GM18519 (cell line): ENCODE measurements around the gene FCHSD2.
"Not testable (repeated sequence)": the region's sequence is repeated elsewhere in the genome, so short reads cannot be mapped to it uniquely, and the experiment has no call there.

ENCODE experiments used
- ATAC-seq: cut with Tn5 transposase; IDR thresholded peaks from one replicate; pipeline ENCODE4 v1.9.1; 2021; ENCODE audit warnings: mild to moderate bottlenecking, moderate library complexity; ENCODE audit not compliant: unreplicated experiment, low FRiP score

Gene FCHSD2

DNA sequence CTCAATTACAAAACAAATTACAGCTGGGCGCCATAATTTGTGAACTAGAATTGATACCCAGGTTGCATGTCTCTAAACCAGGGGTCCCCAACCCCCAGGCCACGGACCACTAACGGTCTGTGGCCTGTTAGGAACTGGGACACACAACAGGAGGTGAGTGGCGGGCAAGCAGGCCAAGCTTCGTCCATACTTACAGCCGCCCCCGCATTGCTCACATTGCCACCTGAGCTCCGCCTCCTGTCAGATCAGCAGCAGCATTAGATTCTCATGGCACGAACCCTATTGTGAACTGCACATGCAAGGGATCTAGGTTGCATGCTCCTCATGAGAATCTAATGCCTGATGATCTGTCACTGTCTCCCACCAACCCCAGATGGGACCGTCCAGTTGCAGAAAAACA, 12.9 kb downstream of the FCHSD2 start:
- ATAC-seq: no peak

DNA sequence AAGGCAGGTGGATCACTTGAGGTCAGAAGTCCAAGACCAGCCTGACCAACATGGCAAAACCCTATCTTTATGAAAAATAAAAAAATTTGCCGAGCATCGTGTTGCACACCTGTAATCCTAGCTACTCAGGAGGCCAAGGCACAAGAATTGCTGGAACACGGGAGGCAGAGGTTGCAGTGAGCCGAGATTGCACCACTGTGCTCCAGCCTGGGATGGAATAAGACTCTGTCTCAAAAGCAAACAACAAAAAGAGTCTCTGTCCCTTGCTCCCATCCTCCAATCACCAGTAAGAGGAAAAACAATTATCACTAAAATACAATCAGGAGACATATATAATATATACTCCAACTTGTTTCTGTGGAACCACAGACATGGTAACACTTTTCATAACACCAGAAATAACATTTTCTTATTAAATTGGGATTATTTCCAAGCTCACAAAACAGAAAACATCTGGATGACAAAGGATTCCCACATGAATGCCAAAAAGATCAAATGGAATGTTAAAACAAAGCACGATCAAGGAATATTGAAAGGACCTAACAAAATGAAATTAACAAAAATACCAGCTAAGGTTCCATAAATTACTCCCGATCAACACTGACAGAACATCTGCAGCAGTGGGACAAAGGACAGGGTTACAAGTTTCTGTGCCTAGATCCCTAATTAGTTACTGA, 15.2 kb downstream of the FCHSD2 start:
- no peak for ATAC-seq

DNA sequence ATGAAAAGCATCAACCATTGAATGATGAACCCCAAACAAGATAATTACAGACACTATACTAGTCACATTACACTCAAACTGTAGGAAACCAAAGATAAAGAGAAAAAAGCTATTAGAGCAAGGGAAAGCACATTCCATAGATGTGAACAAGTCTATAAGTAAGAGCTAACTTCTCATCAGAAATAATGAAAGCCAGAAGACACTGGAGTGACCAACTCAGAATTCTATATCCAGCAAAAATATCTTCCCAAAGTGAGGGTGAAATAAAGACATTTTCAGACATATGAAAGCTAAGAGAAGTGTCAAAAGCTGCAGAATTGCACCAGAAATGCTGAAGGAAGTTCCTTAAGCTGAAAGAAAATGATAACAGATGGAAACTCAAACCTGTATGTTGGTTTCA, 17.3 kb downstream of the FCHSD2 start:
- no peak for ATAC-seq

DNA sequence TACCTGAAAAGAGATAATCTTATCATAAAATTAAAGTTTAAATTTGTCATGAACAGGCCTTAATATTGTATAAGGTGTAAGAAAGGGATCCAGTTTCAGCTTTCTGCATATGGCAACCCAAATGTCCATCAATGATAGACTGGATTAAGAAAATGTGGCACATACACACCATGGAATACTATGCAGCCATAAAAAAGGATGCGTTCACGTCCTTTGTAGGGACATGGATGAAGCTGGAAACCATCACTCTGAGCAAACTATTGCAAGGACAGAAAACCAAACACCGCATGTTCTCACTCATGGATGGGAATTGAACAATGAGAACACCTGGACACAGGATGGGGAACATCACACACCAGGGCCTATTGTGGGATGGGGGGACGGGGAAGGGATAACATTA, 18.2 kb downstream of the FCHSD2 start:
- not testable (repeated sequence) for ATAC-seq

DNA sequence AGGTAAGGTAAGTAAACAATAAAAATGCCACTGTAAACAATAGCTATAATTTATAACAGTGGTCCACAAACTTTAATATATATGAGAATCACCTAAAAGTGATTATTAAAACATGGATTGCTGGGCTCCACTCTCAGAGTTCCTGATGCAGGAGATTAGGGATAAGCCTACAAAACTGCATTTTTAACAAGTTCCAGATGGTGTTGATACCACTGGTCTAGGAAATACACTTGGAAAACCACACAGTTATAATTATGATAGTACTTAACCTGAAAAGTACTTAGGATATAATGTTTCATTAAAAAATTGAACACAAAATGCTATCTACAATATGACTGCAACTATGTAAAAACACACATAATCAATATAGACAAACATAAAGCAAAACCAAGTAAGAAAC, 20.4 kb downstream of the FCHSD2 start:
- ATAC-seq: no peak

DNA sequence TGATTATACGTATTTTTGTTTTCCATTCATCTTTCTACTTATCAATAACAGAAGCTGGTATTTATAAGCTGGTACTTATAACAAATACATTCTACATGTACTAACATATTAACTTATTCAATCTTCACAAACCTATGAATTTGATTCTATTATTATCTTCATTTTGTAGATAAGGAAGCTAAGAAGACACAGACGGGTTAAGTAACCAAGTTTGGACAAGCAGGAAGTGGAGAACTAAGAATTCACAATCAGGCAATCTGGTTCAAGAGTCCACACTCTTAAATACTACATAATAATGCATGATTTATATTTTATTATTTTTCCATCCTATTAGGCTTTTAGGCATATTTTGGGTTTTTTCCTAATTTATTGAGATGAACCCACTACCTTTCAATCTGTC, 25.0 kb downstream of the FCHSD2 start:
- no peak for ATAC-seq

DNA sequence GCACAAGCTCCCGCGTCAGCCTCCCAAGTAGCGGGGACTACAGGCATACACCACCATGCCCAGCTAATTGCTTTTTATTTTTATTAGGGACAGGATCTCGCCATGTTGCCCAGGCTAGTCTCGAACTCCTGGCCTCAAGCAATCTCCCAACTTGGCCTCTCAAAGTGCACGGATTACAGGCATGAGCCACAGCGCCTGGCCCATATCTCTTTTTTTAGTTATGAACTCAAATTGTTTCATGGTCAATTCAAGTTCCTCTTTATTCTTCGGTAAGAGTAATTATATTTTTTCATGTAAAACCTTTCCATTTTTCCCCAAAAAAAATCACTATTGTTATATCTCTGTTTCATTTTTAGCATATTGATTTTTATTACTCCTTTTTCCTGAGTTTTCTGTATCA, 25.5 kb downstream of the FCHSD2 start:
- ATAC-seq: no peak

DNA sequence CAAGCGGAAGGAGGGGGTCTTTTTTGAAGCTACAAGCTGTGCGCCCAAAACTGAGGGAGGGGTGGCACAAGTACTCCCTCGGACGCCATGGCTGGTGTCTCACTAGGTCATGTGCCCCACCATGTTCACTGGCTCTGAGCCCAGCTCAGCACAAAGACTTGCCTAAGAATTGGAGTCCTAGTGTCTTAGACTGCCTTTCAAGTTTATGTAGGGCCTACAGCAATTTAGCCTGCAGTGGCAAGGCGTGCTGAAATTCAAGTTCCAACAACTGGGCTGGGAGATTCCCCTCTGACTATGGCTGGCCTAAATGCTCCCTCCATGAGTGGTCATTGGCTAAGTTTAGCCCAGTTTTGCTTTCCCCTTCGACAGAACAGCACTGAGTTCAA, 27.3 kb downstream of the FCHSD2 start:
- no peak for ATAC-seq

DNA sequence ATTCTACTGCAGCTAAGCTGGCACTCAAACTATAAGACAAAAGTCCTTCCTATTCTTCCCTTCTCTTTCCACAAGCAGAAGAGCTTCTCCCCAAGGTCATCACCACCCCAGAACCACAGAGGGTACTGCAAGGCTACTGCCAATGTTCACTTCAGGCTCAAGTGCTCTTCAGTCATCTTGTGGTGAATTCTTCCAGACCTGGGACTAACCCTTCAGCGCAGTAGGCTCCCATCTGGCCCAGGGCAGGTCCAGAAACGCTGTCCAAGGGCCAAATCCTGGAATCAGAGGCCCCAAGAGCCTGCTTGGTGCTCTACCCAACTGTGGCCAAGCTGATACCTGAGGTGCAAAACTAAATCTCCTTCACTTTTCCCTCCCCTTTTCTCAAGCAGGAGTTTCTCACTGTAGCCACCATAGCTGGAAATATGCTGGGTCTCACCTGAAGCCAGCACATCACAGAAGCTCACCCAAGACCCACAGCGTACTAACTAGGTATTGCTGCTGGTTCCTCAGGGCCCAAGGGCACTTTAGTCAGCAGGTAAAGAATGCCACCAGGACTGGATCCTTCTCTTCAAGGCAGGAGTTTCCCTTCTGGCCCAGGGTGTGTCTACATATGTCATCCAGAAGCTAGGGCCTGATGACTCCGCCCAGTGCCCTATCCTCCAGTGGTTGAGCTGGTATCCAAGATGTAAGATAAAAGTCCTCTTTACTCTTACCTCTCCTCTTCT, 27.8 kb downstream of the FCHSD2 start:
- no peak for ATAC-seq

DNA sequence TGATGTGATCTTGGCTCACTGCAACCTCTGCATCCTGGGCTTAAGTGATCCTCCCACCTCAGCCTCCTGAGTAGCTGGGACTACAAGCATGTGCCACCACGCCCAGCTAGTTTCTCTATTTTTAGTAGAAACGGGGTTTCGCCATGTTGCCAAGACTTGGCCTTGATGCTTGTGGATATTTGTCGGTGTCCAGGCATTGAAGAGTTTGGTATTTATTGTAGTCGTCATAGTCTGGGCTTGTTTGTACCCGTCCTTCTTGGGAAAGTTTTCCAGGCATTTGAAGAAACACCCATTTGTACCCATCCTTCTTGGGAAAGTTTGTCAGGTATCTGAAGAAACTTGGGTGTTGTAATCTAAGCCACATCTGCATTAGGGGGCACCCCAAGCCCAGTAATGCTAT, 28.7 kb downstream of the FCHSD2 start:
- ATAC-seq: no peak

DNA sequence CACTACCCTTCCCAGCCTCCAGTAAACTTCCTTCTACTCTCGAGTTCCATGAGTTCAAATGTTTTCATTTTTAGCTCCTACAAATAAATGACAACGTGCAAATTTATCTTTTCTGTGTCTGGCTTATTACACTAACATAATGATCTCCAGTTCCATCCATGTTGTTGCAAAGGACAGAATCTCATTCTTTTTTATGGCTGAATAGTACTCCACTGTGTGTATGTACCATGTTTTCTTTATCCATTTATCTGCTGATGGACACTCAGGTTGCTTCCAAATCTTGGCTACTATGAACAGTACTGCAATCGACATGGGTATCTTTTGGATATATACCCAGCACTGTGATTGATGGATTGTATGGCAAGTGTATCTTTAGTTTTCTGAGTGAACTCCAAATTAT, 34.5 kb downstream of the FCHSD2 start:
- no peak for ATAC-seq

DNA sequence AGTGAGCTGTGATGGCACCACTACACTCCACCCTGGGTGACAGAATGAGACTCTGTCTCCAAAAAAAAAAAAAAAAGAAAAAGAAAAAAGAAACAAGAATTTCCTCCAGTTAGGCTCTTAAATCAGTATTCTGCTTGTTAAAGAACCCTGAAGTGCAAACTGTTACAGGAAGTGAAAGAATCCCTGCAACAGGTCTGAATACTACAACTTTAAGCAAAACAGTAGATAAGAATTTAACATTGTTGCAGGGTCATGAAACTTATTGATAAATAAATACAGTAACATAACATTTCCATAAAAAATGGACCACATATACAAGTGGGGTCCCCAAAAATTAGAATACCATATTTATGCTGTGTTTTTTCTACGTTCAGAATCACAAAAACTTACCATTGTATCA, 35.8 kb downstream of the FCHSD2 start:
- ATAC-seq: no peak

DNA sequence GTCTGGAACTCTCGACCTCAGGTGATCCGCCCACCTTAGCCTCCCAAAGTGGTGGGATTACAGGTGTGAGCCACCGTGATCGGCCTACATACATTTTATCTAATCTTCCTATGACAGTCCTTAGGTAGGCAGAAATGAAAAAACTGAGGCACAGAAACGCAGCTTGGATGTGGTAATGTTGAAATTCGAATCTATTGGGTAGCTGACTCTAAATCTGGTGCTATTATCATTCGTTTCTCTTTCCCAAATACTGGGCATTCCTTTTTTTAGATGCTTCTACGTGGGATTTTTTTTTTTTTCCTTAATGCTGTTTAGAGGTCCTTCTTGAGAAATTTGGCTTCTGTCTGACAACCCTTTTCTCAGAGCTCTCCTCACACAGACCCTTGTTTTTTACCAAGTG, 41.5 kb downstream of the FCHSD2 start:
- no peak for ATAC-seq

DNA sequence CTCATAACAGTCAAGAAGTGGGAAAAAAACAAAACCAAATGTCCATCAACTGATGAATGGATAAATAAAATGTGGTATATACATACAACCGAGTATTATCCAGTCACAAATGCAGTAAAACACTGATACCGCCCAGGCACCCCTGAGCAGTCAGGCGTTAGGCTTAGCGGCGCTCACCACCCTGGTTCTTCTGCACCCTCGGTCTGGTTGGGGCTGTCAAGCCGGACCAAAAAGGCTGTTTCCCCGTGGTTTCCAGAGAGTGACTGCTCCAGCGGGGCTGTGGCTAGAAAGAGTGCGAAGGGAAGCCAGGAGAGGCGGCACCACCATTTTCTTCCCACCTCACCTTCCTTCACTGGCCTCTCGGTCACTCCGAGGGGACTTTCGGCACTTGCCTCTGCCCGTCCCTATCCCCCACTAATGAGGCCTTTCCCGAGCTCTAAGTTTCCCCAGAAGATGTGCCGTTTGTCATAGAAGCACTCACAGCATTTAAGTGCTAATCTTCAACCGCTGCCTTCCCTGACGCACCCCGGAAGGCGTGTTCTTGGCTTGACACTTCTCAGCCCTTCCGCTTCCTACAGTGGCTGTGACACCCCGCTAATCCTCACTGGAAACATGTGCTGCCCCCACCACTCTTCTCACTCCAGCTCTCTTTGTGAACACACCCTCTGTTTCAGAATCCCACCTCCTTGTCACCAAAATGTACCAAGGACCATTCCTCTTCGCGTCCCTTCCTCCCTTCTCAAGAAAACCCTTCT, 42.4 kb downstream of the FCHSD2 start:
- ATAC-seq: no peak

DNA sequence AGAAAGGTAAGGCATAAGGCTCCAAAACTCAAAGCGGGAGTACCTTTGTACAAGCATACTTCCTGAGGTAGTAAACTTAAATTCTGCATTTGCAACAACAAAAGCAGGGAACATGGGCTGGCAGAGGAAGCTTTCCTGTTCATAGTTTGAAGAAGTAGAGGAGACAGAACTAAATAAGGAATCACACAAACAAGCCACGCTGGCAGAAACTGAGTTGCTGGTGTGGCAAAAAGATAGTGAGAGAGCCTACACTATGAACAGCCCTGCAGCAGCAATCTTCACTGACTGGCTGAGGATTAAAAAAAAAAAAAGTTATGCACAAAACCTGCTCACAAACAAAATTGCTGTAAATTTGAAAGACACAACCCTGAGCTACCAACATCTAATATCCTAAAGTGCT, 46.5 kb downstream of the FCHSD2 start:
- no peak for ATAC-seq

DNA sequence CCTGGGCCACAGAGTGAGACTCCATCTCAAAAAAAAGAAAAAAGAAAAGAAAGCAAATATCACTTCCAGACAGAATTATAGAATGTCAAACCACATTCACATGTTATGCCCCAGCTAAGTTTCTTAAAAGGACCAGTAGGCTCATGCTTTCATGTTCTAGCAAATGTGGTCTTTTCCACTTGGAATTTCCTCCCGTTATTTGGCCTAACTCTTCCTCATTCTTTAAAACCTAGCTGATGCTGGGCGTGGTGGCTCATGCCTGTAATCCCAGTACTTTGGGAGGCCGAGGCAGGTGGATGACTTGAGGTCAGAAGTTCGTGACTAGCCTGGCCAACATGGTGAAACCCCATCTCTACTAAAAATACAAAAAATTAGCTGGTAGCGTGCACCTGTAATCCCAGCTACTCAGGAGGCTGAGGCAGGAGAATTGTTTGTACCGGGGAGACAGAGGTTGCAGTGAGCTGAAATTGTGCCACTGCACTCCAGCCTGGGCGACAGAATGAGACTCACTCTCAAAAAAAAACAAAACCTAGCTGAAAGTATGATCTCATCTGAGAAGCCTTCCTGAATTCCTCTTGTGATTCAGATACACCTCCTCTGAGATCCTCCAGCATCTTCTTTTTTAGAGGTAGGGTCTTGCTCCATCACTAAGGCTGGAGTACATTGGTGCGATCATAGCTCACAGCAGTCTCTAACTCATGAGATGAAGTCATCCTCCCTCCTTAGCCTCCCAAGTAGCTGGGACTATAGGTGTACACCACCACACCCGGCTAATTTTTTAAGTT, 50.4 kb downstream of the FCHSD2 start:
- no peak for ATAC-seq

DNA sequence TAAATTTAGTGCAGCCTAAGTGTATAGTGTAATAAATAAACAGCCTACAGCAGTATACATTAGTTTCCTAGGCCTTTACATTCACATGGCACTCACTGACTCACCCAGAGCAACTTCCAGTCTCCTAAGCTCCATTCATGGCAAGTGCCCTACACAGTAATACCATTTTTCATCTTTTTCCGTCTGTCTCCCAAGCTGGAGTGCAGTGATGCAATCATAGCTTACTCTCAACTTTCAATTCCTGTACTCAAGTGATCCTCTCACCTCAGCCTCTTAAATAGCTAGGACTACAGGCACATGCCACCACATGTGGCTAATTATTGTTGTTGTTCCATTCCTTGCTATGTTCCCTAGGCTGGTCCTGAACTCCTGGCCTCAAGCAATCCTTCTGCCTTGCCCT, 54.4 kb downstream of the FCHSD2 start:
- ATAC-seq: no peak

DNA sequence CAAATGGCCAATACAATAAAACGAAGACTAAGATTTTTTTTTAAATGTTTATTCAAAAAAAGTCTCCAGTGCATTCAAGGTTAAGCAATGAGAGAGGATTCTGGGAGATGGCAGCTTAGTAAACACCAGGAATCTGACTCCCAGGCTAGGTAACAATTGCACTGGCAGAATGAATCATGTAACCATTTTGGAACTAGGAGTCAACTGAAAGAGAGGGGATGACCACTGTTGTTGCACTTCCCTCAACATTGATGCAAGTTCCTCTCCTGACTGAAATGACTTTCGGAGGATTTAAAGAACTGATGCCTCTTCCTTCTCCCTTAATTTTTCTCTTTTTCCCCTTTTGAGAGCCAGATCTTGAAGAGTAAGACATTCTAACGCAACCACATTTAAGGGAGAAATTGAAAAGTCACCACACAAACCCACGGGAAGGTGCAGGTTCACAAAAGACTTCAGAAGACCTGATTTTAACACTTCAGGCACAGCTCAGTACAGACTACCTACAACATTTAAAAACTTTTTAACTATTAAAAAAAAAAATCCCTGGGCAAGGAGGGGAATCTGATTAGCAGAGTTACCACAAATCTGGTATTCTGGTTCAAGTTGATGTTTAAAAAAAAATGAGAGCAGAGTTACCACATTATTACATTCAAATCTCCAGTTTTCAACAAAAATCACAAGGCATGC, 56.8 kb downstream of the FCHSD2 start:
- ATAC-seq: no peak

DNA sequence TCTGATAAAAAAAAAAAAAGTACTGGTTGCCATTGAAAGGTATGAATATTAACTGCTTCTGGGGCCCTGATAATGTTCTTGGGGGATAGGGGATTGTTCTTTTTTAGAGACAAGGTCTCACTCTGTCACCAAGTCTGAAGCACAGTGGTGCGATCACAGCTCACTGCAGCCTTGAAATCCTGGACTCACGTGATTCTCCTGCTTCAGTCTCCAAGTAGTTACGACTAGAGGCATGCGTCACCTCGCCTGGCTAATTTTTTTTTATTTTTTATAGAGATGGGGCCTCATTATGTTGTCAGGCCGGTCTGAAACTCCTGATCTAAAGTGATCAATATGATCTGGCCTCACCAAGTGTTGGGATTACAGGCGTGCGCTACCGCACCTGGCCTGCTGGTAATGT, 63.5 kb downstream of the FCHSD2 start:
- ATAC-seq: no peak

DNA sequence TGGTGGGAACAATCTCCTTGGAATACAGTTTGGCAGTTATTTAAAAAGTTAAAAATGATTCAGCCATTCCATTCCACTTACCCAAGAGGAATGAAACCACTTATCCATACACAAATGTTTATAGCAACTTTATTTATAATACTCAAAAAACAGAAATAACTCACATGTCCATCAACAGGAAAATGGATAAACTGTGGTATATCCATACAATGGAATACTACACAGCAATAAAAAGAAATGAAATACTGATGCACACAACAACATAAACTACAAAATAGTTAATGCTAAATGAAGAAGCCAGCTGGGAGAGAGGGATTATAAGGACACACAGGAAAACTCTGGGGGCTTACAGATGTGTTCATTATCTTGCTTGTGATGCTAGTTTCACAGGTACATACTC, 64.7 kb downstream of the FCHSD2 start:
- ATAC-seq: no peak
